IMR-90 (cell line): ENCODE measurements around the gene GPI. TPM values are rescaled to one million over a fixed set of nuclear protein-coding genes. Genes with fewer than 3 reads are reported as not detected.

Source experiments
- ATAC-seq: fragments of 200-7000 bp; cut with Tn5 transposase; 2 replicates; pipeline ENCODE4 v1.9.1; 2020; ENCODE audit warnings: low read depth, mild to moderate bottlenecking, moderate library complexity
- BruUV-seq: library from RNA; stranded (reverse); fragments of 400-500 nt; replicated peaks from 2 replicates; lab custom pipeline; 2021; lab: Mats Ljungman, UMichigan
- CTCF ChIA-PET: fragments of 300-600 bp; formaldehyde crosslinking; extraction: SDS; loops from one replicate; lab custom pipeline; 2021; ENCODE audit warnings: antibody characterized with exemption; lab: Yijun Ruan, JAX
- POLR2A ChIA-PET: fragments of 300-600 bp; sonication (Branson Sonifier 250); formaldehyde crosslinking; loops from one replicate; lab custom pipeline; 2022; ENCODE audit warnings: antibody characterized with exemption; ENCODE audit not compliant: unreplicated experiment; lab: Charles Lee
- DNase-seq: peaks from one replicate; pipeline ENCODE4 v3.0.0; 2013
- H2AFZ ChIP-seq: replicated peaks from 2 replicates; pipeline ENCODE3; 2013; ENCODE audit warnings: low read length, mild to moderate bottlenecking; ENCODE audit not compliant: poor library complexity
- H2AK5ac ChIP-seq: 2 replicates; pipeline ENCODE4 v1.6.1; 2013; ENCODE audit warnings: low read depth, low read length, inconsistent platforms
- H2AK9ac ChIP-seq: replicated peaks from 2 replicates; pipeline ENCODE3; 2013; ENCODE audit warnings: mild to moderate bottlenecking, low read depth, low read length, moderate library complexity; ENCODE audit not compliant: poor library complexity
- H2BK120ac ChIP-seq: 2 replicates; pipeline ENCODE4 v1.6.1; 2013; ENCODE audit warnings: low read depth, low read length, inconsistent platforms
- H2BK15ac ChIP-seq: 3 replicates; pipeline ENCODE4 v1.6.1; 2013; ENCODE audit warnings: low read depth, low read length, inconsistent platforms
- H2BK20ac ChIP-seq: 2 replicates; pipeline ENCODE4 v1.6.1; 2013; ENCODE audit warnings: low read depth, mild to moderate bottlenecking, inconsistent platforms, low read length, moderate library complexity
- H2BK5ac ChIP-seq: 2 replicates; pipeline ENCODE4 v1.6.1; 2013; ENCODE audit warnings: mild to moderate bottlenecking, low read depth, low read length, inconsistent platforms; ENCODE audit not compliant: poor library complexity, severe bottlenecking
- H3K14ac ChIP-seq: replicated peaks from 2 replicates; pipeline ENCODE4 v1.6.1; 2013; ENCODE audit warnings: low read depth, low read length, inconsistent platforms
- H3K18ac ChIP-seq: 2 replicates; pipeline ENCODE4 v1.6.1; 2013; ENCODE audit warnings: low read depth, low read length, control low read depth
- H3K23ac ChIP-seq: 2 replicates; pipeline ENCODE4 v1.6.1; 2013; ENCODE audit warnings: low read depth, low read length, inconsistent platforms
- H3K27ac ChIP-seq: 2 replicates; pipeline ENCODE4 v1.5.1; 2013; ENCODE audit warnings: mild to moderate bottlenecking, control low read depth, low read length; ENCODE audit not compliant: insufficient read depth
- H3K27me3 ChIP-seq: 2 replicates; pipeline ENCODE4 v1.6.1; 2013; ENCODE audit warnings: low read length; ENCODE audit not compliant: control insufficient read depth, insufficient read depth
- H3K36me3 ChIP-seq: 2 replicates; pipeline ENCODE4 v1.6.1; 2013; ENCODE audit warnings: low read length, mixed read lengths; ENCODE audit not compliant: control insufficient read depth, insufficient read depth
- H3K4ac ChIP-seq: 2 replicates; pipeline ENCODE4 v1.6.1; 2013; ENCODE audit warnings: low read depth, low read length, inconsistent platforms
- H3K4me1 ChIP-seq: 2 replicates; pipeline ENCODE4 v1.6.1; 2013; ENCODE audit warnings: low read length, mixed read lengths; ENCODE audit not compliant: control insufficient read depth, insufficient read depth
- H3K4me2 ChIP-seq: 2 replicates; pipeline ENCODE4 v1.6.1; 2013; ENCODE audit warnings: low read depth, mild to moderate bottlenecking, control low read depth, low read length, moderate library complexity
- H3K4me3 ChIP-seq: 2 replicates; pipeline ENCODE4 v1.5.1; 2013; ENCODE audit warnings: low read depth, mild to moderate bottlenecking, control low read depth, low read length, moderate library complexity; ENCODE audit not compliant: insufficient read depth
- H3K56ac ChIP-seq: 2 replicates; pipeline ENCODE4 v1.6.1; 2013; ENCODE audit warnings: low read length, inconsistent platforms; ENCODE audit not compliant: insufficient read depth; ENCODE audit errors: extremely low read depth
- H3K79me1 ChIP-seq, 2 experiments: 2 replicates each; pipeline ENCODE4 v1.6.1; 2013; ENCODE audit warnings: low read length in 2 of 2, inconsistent platforms in 1 of 2, low read depth in 1 of 2
- H3K9ac ChIP-seq: 2 replicates; pipeline ENCODE4 v1.6.1; 2013; ENCODE audit warnings: low read depth, low read length, control low read depth
- H3K9me1 ChIP-seq: 2 replicates; pipeline ENCODE4 v1.6.1; 2013; ENCODE audit warnings: low read length, inconsistent platforms; ENCODE audit not compliant: insufficient read depth
- H3K9me3 ChIP-seq: 2 replicates; pipeline ENCODE4 v1.6.1; 2013; ENCODE audit warnings: low read length; ENCODE audit not compliant: control insufficient read depth, insufficient read depth
- H4K20me1 ChIP-seq: 2 replicates; pipeline ENCODE4 v1.6.1; 2013; ENCODE audit warnings: low read length, inconsistent platforms; ENCODE audit not compliant: insufficient read depth
- H4K5ac ChIP-seq: 2 replicates; pipeline ENCODE4 v1.6.1; 2013; ENCODE audit warnings: mild to moderate bottlenecking, low read depth, low read length, control low read depth
- H4K8ac ChIP-seq, 2 experiments: 2 replicates each; pipeline ENCODE4 v1.6.1; 2013; ENCODE audit warnings: low read depth in 2 of 2, low read length in 2 of 2, control low read depth in 1 of 2, inconsistent platforms in 1 of 2
- H4K91ac ChIP-seq: 2 replicates; pipeline ENCODE4 v1.6.1; 2013; ENCODE audit warnings: low read depth, low read length, inconsistent platforms; ENCODE audit not compliant: insufficient read depth
- BHLHE40 ChIP-seq: fragments of 150-350 bp; IDR thresholded peaks from 2 replicates; pipeline ENCODE4 v1.6.1; 2016; ENCODE audit warnings: mild to moderate bottlenecking, low read depth, low read length
- CEBPB ChIP-seq: IDR thresholded peaks from 2 replicates; pipeline ENCODE4 v1.6.1; 2012; ENCODE audit warnings: low read depth, low read length, improper control_type of control experiment
- CHD1 ChIP-seq: IDR thresholded peaks from 2 replicates; pipeline ENCODE4 v1.6.1; 2012; ENCODE audit warnings: low read depth, low read length, improper control_type of control experiment
- CTCF ChIP-seq: conservative IDR thresholded peaks from 2 replicates; pipeline ENCODE4 v1.5.1; 2012; ENCODE audit warnings: mild to moderate bottlenecking, low read depth, low read length, improper control_type of control experiment
- ELK1 ChIP-seq: fragments of 150-350 bp; IDR thresholded peaks from 2 replicates; pipeline ENCODE4 v1.6.1; 2016; ENCODE audit warnings: low read depth, mild to moderate bottlenecking, low read length, moderate library complexity, borderline replicate concordance
- FOS ChIP-seq: fragments of 150-350 bp; IDR thresholded peaks from 2 replicates; pipeline ENCODE4 v1.6.1; 2016; ENCODE audit warnings: low read depth, low read length
- MAFK ChIP-seq: IDR thresholded peaks from 2 replicates; pipeline ENCODE4 v1.6.1; 2012; ENCODE audit warnings: low read depth, low read length, improper control_type of control experiment
- MAZ ChIP-seq: IDR thresholded peaks from 2 replicates; pipeline ENCODE4 v1.6.1; 2012; ENCODE audit warnings: low read depth, mild to moderate bottlenecking, low read length, improper control_type of control experiment, moderate library complexity, borderline replicate concordance
- MXI1 ChIP-seq: IDR thresholded peaks from 2 replicates; pipeline ENCODE4 v1.6.1; 2012; ENCODE audit warnings: low read depth, mild to moderate bottlenecking, low read length, moderate library complexity, borderline replicate concordance
- NFE2L2 ChIP-seq: fragments of 150-350 bp; IDR thresholded peaks from 2 replicates; pipeline ENCODE4 v1.6.1; 2016; ENCODE audit warnings: low read depth, mild to moderate bottlenecking, low read length
- POLR2A ChIP-seq: IDR thresholded peaks from 2 replicates; pipeline ENCODE4 v1.6.1; 2012; ENCODE audit warnings: mild to moderate bottlenecking, low read depth, low read length
- RAD21 ChIP-seq: IDR thresholded peaks from 2 replicates; pipeline ENCODE4 v1.6.1; 2012; ENCODE audit warnings: low read length, improper control_type of control experiment
- RCOR1 ChIP-seq: IDR thresholded peaks from 2 replicates; pipeline ENCODE4 v1.6.1; 2012; ENCODE audit warnings: mild to moderate bottlenecking, low read length, improper control_type of control experiment; ENCODE audit not compliant: insufficient replicate concordance
- RFX5 ChIP-seq: IDR thresholded peaks from 2 replicates; pipeline ENCODE4 v1.8.0; 2012; ENCODE audit warnings: low read depth, mild to moderate bottlenecking, low read length, moderate library complexity
- SMC3 ChIP-seq: fragments of 150-350 bp; IDR thresholded peaks from 2 replicates; pipeline ENCODE4 v1.6.1; 2016; ENCODE audit warnings: low read depth, mild to moderate bottlenecking, antibody characterized with exemption, low read length, moderate library complexity
- USF2 ChIP-seq: fragments of 150-350 bp; IDR thresholded peaks from 2 replicates; pipeline ENCODE4 v1.6.1; 2017; ENCODE audit warnings: mild to moderate bottlenecking, antibody characterized with exemption, low read length, low read depth
- WGBS, 2 experiments: methylation state at CpG; one replicate each; pipeline versions ENCODE4 v1.1.5 to v1.1.7; 2013; ENCODE audit warnings: missing lambda C conversion rate in 2 of 2; ENCODE audit not compliant: insufficient read length in 1 of 2; ENCODE audit errors: extremely low coverage in 2 of 2; 5-methylcytosine and 5-hydroxymethylcytosine counted together
- dilution Hi-C: fragments of 300-500 bp; cut with HindIII; formaldehyde crosslinking; loops from one replicate; pipeline ENCODE4 v1.14.3; 2018; ENCODE audit warnings: low sequenced_read_pairs; ENCODE audit not compliant: unreplicated experiment
- in situ Hi-C: fragments of 300-500 bp; cut with MboI; formaldehyde crosslinking; loops from 3 replicates; pipeline ENCODE4 v1.14.3; 2019; ENCODE audit warnings: low sequenced_read_pairs, inconsistent platforms, mixed read lengths
- intact Hi-C: fragments of 100-400 bp; cut with micrococcal nuclease; formaldehyde crosslinking; loops from 2 replicates; pipeline ENCODE4 v1.10.0; 2022
- polyA plus RNA-seq, 3 experiments: library from polyadenylated mRNA; depleted of rRNA; stranded (reverse); fragments of >200 nt; gene quantifications; 2 replicates each; pipeline ENCODE4 v1.2.3, GENCODE V29; 2012; ENCODE audit warnings: low replicate concordance in 1 of 3
- total RNA-seq: library from RNA; depleted of rRNA; stranded (reverse); fragments of >200 nt; gene quantifications from 2 replicates; pipeline ENCODE4 v1.2.3, GENCODE V29; 2012

The GPI gene
- total and polyA plus RNA-seq, 2 of the 4 experiments (the other 2 are of a cell fraction) = 147 to 239 TPM

DNA sequence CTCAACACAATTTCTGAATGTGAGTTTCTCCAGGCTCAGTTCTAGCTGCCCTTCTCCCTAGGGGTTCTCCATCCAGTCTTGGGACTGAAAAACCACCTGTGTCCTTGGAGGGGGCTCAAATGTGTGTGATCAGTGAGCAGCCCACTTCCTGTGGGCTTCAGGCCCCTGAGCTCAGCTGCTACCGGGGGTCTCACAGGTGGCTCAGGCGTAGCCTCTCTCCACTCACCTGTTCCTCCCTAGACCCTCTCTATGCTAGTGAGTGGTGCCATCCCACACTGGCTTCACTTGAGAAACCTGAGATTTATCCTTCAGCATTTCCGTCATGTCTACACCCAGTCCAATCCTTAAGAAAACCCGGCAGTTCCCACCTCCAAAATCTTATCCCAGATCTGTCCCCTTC, 39.8 kb upstream of the GPI start:
- Histone ChIP-seq H3K14ac (0 out of 2 replicates have a peak overlapping the region, but pooled peaks have one; percentile 49), H2AFZ (no peak overlapping the region), H3K9me3 (no peaks in the 10 kb centered on the region), H3K9me1 (peaks cover 23% of the 10 kb centered on the region), H3K27ac (no peak overlapping the region), H3K4me3 (no peak overlapping the region), H2BK120ac (peak overlapping the region; percentile 22; the same call in 1 of the 2 replicates), H4K91ac (peak overlapping the region; percentile 32; the same call in 1 of the 2 replicates), H3K79me1 (peaks cover 14 to 53% of the 10 kb centered on the region in 2 experiments), H2BK5ac (peak overlapping the region; percentile 36), H3K23ac (0 out of 2 replicates have a peak overlapping the region, but pooled peaks have one; percentile 33), H3K4me1 (peaks cover 13% of the 10 kb centered on the region), H3K36me3 (peaks cover 24% of the 10 kb centered on the region), H3K9ac (no peak overlapping the region), H2BK15ac (peak overlapping the region; percentile 3; the same call in 1 of the 3 replicates), H3K4ac (peak overlapping the region; percentile 35; the same call in 1 of the 2 replicates), H4K8ac (peak overlapping the region in 1 of 2 experiments; percentile 29; a peak in 1 of 4 replicates), H3K4me2 (no peak overlapping the region), H2BK20ac (peak overlapping the region; percentile 1; the same call in 1 of the 2 replicates), H2AK9ac (no peak overlapping the region), H3K27me3 (no peaks in the 10 kb centered on the region), H3K18ac (no peak overlapping the region), H4K20me1 (peaks cover 10% of the 10 kb centered on the region; the same call in 1 of the 2 replicates), H2AK5ac (peak overlapping the region; percentile 63; the same call in 1 of the 2 replicates), H4K5ac (no peak overlapping the region), H3K56ac (no peak overlapping the region)
- TF ChIP-seq BHLHE40 (no peak), NFE2L2 (no peak), MAZ (no peak), ELK1 (no peak), FOS (no peak), RAD21 (no peak), RFX5 (no peak), CHD1 (no peak), RCOR1 (no peak), CEBPB (no peak), MAFK (no peak), SMC3 (no peak), USF2 (no peak), POLR2A (no peak), MXI1 (no peak), CTCF (no peak)
- dilution Hi-C loops = no loop called here
- POLR2A ChIA-PET = no interaction called here
- WGBS, 2 experiments = 100% methylated on average over 3 of the region's 4 CpGs; no CpG with 5 or more reads in 1 of the 2 experiments
- no peak for ATAC-seq
- DNase-seq = no peak
- in situ Hi-C loops = loop anchor here (25.0 kb wide), 1 partner anchor 538 kb away; the partner anchor contains the start of gene KCTD15
- BruUV-seq = no TSS peak
- CTCF ChIA-PET = no interaction called here
- intact Hi-C loops = no loop called here
